K562 (cell line): ENCODE data around the gene NEDD9. TPM values are rescaled to one million over a fixed set of nuclear protein-coding genes. Genes with fewer than 3 reads are reported as not detected.

ENCODE experiments used
- ARID4B ChIP-seq: sonication (generic); formaldehyde crosslinking; IDR thresholded peaks from 2 replicates; pipeline ENCODE4 v1.8.0; 2022; ENCODE audit warnings: mild to moderate bottlenecking, missing genetic modification reagents
- BCL6 ChIP-seq: fragments of 250-450 bp; sonication (Bioruptor Pico); IDR thresholded peaks from 2 replicates; pipeline ENCODE4 v1.4.0; 2020
- BCLAF1 ChIP-seq, 2 experiments: fragments of 450-650 bp in 1 of 2; IDR thresholded peaks; 2 replicates each; pipeline ENCODE4 v1.6.1; 2011 to 2017; ENCODE audit warnings: low read depth in 2 of 2, antibody characterized with exemption in 1 of 2, borderline replicate concordance in 1 of 2, low read length in 1 of 2, mild to moderate bottlenecking in 1 of 2, mixed read lengths in 1 of 2; ENCODE audit not compliant: control insufficient read depth in 1 of 2
- CREB3 ChIP-seq: fragments of 450-650 bp; conservative IDR thresholded peaks from 2 replicates; pipeline ENCODE4 v1.6.1; 2016; ENCODE audit warnings: missing genetic modification characterization, low read depth, mild to moderate bottlenecking, missing compliant biosample characterization, moderate library complexity
- GABPB2 ChIP-seq: fragments of 250-450 bp; sonication (Bioruptor Pico); conservative IDR thresholded peaks from 2 replicates; pipeline ENCODE4 v1.5.1; 2021; ENCODE audit warnings: mild to moderate bottlenecking
- HLTF ChIP-seq: fragments of 450-650 bp; IDR thresholded peaks from 2 replicates; pipeline ENCODE4 v1.6.1; 2016
- MEF2D ChIP-seq: conservative IDR thresholded peaks from 2 replicates; pipeline ENCODE4 v1.6.1; 2016; ENCODE audit warnings: low read depth, missing genetic modification characterization, missing compliant biosample characterization
- NR1H2 ChIP-seq: sonication (generic); formaldehyde crosslinking; IDR thresholded peaks from 2 replicates; pipeline ENCODE4 v1.4.0; 2020; ENCODE audit warnings: mild to moderate bottlenecking, missing genetic modification reagents
- POLR2A ChIP-seq: fragments of 450-650 bp; conservative IDR thresholded peaks from 2 replicates; pipeline ENCODE4 v1.6.1; 2016
- SRSF1 ChIP-seq: fragments of 200-400 bp; formaldehyde crosslinking; IDR thresholded peaks from 2 replicates; pipeline ENCODE4 v1.6.1; 2017; ENCODE audit warnings: mild to moderate bottlenecking, low read depth, low read length, moderate library complexity
- ZHX1 ChIP-seq: fragments of 150-350 bp; conservative IDR thresholded peaks from 2 replicates; pipeline ENCODE4 v1.6.1; 2014; ENCODE audit warnings: low read length
- ZKSCAN8 ChIP-seq: fragments of 200-800 bp; sonication (Bioruptor generic); IDR thresholded peaks from 2 replicates; pipeline ENCODE4 v1.6.1; 2016; ENCODE audit warnings: missing genetic modification characterization, missing compliant biosample characterization
- ZNF316 ChIP-seq: fragments of 450-650 bp; IDR thresholded peaks from 2 replicates; pipeline ENCODE4 v1.6.1; 2016
- ZNF384 ChIP-seq: IDR thresholded peaks from 2 replicates; pipeline ENCODE4 v1.6.1; 2012; ENCODE audit warnings: low read depth, low read length, improper control_type of control experiment
- ZNF445 ChIP-seq: fragments of 250-450 bp; sonication (Bioruptor Pico); IDR thresholded peaks from 2 replicates; pipeline ENCODE4 v1.4.0; 2020; ENCODE audit warnings: low read depth, mild to moderate bottlenecking, moderate library complexity
- polyA plus RNA-seq, 8 experiments: library from polyadenylated mRNA; depleted of rRNA in 4 of 8; stranded (reverse) in 5 of 8; unstranded in 3 of 8; fragments of >200 nt; fragmentation: Nextera tagmentation in 2 of 8; fragmentation: Illumina TruSeq in 1 of 8; extraction: Ambion mirVana in 2 of 8; extraction: Trizol in 1 of 8; gene quantifications; 2 replicates each; pipeline versions ENCODE4 v1.2.1 to v1.2.3, GENCODE V29; 2011 to 2014; ENCODE audit warnings: inconsistent platforms in 1 of 8, missing spikeins in 1 of 8
- total RNA-seq, 7 experiments: library from RNA; depleted of rRNA in 6 of 7; stranded (reverse); fragments of >200 nt in 6 of 7; fragmentation: Illumina TruSeq in 2 of 7; extraction: Trizol in 2 of 7; gene quantifications; 2 replicates each; pipeline versions ENCODE4 v1.2.1 to v1.2.3, GENCODE V29; 2011 to 2021; ENCODE audit warnings: low replicate concordance in 1 of 7

Gene NEDD9
- total and polyA plus RNA-seq, 9 of the 15 experiments (the other 6 are each of a cell fraction or from before 2014, with no cell fraction given) = 0.04 to 0.18 (median 0.15) TPM; not detected in 6

- TF ChIP-seq ZHX1 (no peak), GABPB2 (no peak), BCL6 (CRISPR knock-in tag) (no peak), BCLAF1 (IDR thresholded peaks at IDR 0.05; ENCODE audit: borderline replicate concordance in 1 of 2, control insufficient read depth in 1 of 2, low read depth in 2 of 2, low read length in 1 of 2) (no peak), NR1H2 (CRISPR knock-in tag) (no peak), CREB3 (tag) (no peak), ZNF445 (CRISPR knock-in tag) (no peak), ZKSCAN8 (CRISPR knock-in tag) (no peak), ARID4B (CRISPR knock-in tag) (no peak), SRSF1 (no peak), ZNF316 (0 out of 2 replicates have a peak, but pooled peaks have one; percentile 15), HLTF (no peak), ZNF384 (no peak), POLR2A (no peak), MEF2D (tag) (no peak)
Observed at GRCh38 chr6:11172501-11173327, 59.8 kb downstream of the NEDD9 start (continued).
